Activated naive CD8-positive, alpha-beta T cell treated with anti-CD3 and anti-CD28 coated beads, Interleukin-2, amount 50 U/mL, for 24 hours (primary cell): ENCODE measurements around the gene CEP128.

Experiments used
- ATAC-seq: fragments of 150-1000 bp; cut with Tn5 transposase; one replicate; pipeline ENCODE4 v1.10.0; 2021
- DNase-seq: peaks from one replicate; pipeline ENCODE4 v3.0.0; 2021
- H3K27ac Mint-ChIP-seq: one replicate; pipeline ENCODE4 v1.8.0; 2021; ENCODE audit warnings: mild to moderate bottlenecking, mixed read lengths
- H3K27me3 Mint-ChIP-seq: one replicate; pipeline ENCODE4 v1.8.0; 2021; ENCODE audit warnings: mixed read lengths
- H3K36me3 Mint-ChIP-seq: one replicate; pipeline ENCODE4 v1.8.0; 2021; ENCODE audit warnings: low read depth, mixed read lengths
- H3K4me1 Mint-ChIP-seq: one replicate; pipeline ENCODE4 v1.8.0; 2021; ENCODE audit warnings: mixed read lengths
- H3K4me3 Mint-ChIP-seq: one replicate; pipeline ENCODE4 v1.8.0; 2021; ENCODE audit warnings: mild to moderate bottlenecking, moderate library complexity, mixed read lengths
- H3K9me3 Mint-ChIP-seq: one replicate; pipeline ENCODE4 v1.8.0; 2021; ENCODE audit warnings: mixed read lengths

The CEP128 gene

DNA sequence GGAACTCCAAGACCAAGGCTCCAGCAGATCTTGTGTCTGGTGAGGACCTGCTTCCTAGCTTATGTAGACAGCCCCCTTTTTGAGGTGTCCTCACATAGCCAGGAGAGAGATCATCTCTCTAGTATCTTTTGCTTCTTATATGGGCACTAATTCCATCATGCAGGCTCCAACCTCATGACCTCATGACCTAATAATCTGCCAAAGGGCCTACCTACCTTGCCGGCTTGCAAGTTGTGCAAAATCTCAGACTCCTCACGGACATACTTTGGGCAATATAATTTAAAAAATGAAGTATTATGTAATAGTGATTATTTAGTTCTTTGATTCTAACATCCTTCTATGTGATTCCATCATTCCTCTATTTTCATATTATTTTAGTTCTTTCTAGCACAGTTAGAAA is 397.2 kb downstream of the CEP128 start:
- H3K27me3 Mint-ChIP-seq = no peaks in the 10 kb centered on the region
- H3K4me1 Mint-ChIP-seq = no peaks in the 10 kb centered on the region
- no peak overlapping the region for H3K27ac Mint-ChIP-seq
- peaks cover 1% of the 10 kb centered on the region for H3K36me3 Mint-ChIP-seq
- ATAC-seq (no peak), DNase-seq (no peak)
- H3K9me3 Mint-ChIP-seq = peaks cover 17% of the 10 kb centered on the region
- no peak overlapping the region for H3K4me3 Mint-ChIP-seq

GRCh38 chr14:80543211-80543610 is 398.3 kb downstream of the CEP128 start:
- Mint-ChIP-seq H3K27me3 (no peaks in the 10 kb centered on the region), H3K36me3 (peaks cover 4% of the 10 kb centered on the region), H3K9me3 (peaks cover 17% of the 10 kb centered on the region), H3K4me3 (no peak overlapping the region), H3K4me1 (no peaks in the 10 kb centered on the region), H3K27ac (no peak overlapping the region)
- ATAC-seq (no peak), DNase-seq (no peak)

DNA sequence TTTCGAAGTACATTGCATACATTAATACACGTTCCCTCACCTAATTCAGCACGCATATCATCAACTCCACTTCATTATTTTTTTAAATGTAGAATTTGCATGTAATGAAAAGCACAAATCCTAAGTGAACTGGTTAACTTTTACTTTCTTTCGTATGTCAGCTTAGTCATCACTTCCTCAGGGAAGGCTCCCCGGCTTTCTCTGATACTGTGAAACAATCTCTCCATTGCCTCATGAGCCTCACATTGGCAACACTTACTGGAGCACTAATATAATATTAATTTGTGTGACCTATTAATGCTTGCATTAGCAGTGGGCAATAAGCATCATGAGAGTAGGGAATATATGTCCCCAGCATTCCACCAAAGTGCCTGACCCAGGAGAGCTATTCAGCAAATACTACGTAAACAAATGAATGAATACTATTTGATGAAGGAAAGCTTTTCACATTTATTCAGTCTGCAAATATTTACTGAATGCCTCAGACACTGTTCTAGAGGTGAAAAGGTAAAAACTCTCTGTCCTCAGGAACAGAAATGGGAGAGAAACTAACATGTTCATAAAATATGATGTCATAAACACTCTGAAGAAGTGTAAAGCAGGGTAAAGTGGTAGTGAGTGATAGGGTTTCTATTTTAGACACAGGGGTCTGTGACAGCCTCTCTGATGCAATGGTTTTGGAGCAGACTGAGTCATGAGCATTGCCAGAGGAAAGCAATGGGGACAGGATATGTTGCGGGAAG is 402.7 kb downstream of the CEP128 start:
- Mint-ChIP-seq H3K4me1 (no peaks in the 10 kb centered on the region), H3K9me3 (peaks cover 17% of the 10 kb centered on the region), H3K27ac (no peak overlapping the region), H3K36me3 (peaks cover 4% of the 10 kb centered on the region), H3K27me3 (no peaks in the 10 kb centered on the region), H3K4me3 (no peak overlapping the region)
- ATAC-seq = no peak
- DNase-seq = no peak

- peaks cover 4% of the 10 kb centered on the region for H3K36me3 Mint-ChIP-seq
- H3K4me1 Mint-ChIP-seq = no peaks in the 10 kb centered on the region
- no peaks in the 10 kb centered on the region for H3K27me3 Mint-ChIP-seq
- no peak overlapping the region for H3K4me3 Mint-ChIP-seq
- DNase-seq (no peak), ATAC-seq (no peak)
- H3K27ac Mint-ChIP-seq = no peak overlapping the region
- H3K9me3 Mint-ChIP-seq = peaks cover 17% of the 10 kb centered on the region
Observed at GRCh38 chr14:80537626-80538025, 403.9 kb downstream of the CEP128 start.

DNA sequence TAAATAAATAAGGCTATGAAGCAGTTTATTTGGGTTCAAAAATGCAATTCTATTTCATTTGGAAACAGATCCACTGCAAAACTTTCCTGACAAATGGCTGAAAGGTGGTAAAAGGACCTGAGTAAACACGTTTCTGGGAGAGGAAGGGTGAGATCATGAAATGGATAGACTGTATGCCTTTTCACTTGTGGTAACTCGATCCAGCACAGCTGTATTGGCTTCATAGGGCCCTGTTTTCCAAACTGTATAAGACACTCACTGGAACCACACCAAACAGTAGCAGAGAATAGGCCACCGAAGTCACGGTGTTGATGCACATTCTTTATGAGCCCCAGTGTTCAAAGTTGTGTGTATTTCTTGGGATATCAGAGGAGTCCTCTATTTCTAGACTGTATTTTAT is 405.1 kb downstream of the CEP128 start:
- Mint-ChIP-seq H3K36me3 (peaks cover 4% of the 10 kb centered on the region), H3K4me1 (no peaks in the 10 kb centered on the region), H3K9me3 (peaks cover 12% of the 10 kb centered on the region), H3K27ac (no peak overlapping the region), H3K27me3 (no peaks in the 10 kb centered on the region), H3K4me3 (no peak overlapping the region)
- ATAC-seq = no peak
- no peak for DNase-seq

- Mint-ChIP-seq H3K4me3 (no peak overlapping the region), H3K9me3 (peaks cover 5% of the 10 kb centered on the region), H3K36me3 (peaks cover 4% of the 10 kb centered on the region), H3K27me3 (no peaks in the 10 kb centered on the region), H3K4me1 (no peaks in the 10 kb centered on the region), H3K27ac (no peak overlapping the region)
- ATAC-seq (no peak), DNase-seq (no peak)
Observed at GRCh38 chr14:80535171-80535570, 406.4 kb downstream of the CEP128 start.

DNA sequence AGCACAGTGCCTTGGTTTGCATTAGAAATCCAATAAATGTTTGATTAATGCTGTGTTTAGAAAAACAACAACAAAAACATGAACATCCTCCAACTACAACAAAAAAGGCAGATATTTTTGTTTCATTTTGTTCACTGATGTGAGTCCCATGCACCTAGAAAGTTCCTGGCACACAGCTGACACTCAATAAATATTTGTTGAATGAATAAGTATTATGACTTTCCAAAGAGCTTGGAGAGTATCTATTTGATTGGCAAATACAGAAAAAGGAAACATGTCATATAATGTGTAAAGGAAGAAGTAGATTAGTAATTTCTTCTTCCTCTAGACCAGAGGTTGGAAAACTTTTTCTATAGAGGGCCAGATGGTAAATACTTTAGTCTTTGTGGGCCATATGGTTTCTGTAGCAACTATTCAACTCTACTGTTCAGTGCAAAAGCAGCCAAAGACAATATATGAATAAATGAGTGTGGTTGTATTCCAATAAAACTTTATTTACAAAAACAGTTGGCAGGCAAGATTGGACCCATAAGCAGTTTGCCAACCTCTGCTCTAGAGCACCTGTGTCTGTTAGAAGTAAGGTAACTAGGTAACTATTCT is 417.9 kb downstream of the CEP128 start:
- H3K27me3 Mint-ChIP-seq = no peaks in the 10 kb centered on the region
- H3K9me3 Mint-ChIP-seq = peaks cover 6% of the 10 kb centered on the region
- no peak overlapping the region for H3K4me3 Mint-ChIP-seq
- DNase-seq (no peak), ATAC-seq (no peak)
- H3K4me1 Mint-ChIP-seq = no peaks in the 10 kb centered on the region
- peaks cover 16% of the 10 kb centered on the region for H3K36me3 Mint-ChIP-seq
- no peak overlapping the region for H3K27ac Mint-ChIP-seq

DNA sequence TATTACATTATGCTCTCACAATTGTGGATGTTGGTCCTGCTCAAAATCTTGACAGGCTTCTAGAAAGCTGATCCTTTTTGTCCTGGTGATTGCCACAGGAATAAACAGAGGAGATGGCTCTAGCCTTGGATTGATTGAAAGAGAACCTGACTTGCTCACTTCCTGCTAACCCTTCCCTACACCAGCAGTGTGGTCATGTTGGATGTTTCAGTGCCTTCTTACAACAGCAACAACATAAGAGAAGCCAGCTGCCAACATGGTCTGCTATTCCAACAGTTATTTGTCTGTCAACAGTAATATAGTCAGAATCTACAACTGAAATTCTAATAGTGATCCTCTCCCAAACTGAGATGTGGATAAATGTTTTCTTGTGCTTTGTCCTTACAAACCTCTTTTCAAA is 418.6 kb downstream of the CEP128 start:
- no peak for ATAC-seq
- H3K4me3 Mint-ChIP-seq = no peak overlapping the region

GRCh38 chr14:80522411-80522810 is 419.1 kb downstream of the CEP128 start:
- ATAC-seq (no peak), DNase-seq (no peak)
- Mint-ChIP-seq H3K4me1 (no peaks in the 10 kb centered on the region), H3K9me3 (peaks cover 6% of the 10 kb centered on the region), H3K4me3 (no peak overlapping the region), H3K27me3 (no peaks in the 10 kb centered on the region), H3K27ac (no peak overlapping the region), H3K36me3 (peaks cover 22% of the 10 kb centered on the region)

More for the DNA sequence above, 418.6 kb downstream of the CEP128 start:
- peaks cover 19% of the 10 kb centered on the region for H3K36me3 Mint-ChIP-seq
- no peaks in the 10 kb centered on the region for H3K27me3 Mint-ChIP-seq
- DNase-seq = no peak
- H3K4me1 Mint-ChIP-seq = no peaks in the 10 kb centered on the region
- no peak overlapping the region for H3K27ac Mint-ChIP-seq
- peaks cover 6% of the 10 kb centered on the region for H3K9me3 Mint-ChIP-seq

DNA sequence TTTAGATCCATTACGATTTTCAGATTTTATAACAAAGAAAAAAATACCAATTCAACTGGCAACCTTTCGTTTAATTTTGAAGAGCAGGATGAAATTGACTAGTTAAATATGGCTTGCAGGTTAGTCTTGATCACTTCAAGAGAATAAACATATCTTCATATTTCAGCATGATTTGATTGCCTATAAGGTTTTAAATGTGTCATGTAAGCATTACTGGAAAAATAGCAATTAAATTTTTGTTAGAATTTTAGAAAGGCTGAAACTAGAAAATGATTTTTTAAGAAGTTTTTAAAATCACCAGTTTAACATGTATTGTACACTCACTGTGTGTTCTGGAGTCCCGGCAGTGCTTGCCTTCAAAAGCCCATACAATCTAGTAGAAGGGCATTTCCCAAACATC is 420.1 kb downstream of the CEP128 start:
- ATAC-seq = no peak
- Mint-ChIP-seq H3K27ac (no peak overlapping the region), H3K4me1 (no peaks in the 10 kb centered on the region), H3K36me3 (peaks cover 26% of the 10 kb centered on the region), H3K9me3 (peaks cover 6% of the 10 kb centered on the region), H3K27me3 (no peaks in the 10 kb centered on the region), H3K4me3 (no peak overlapping the region)
- DNase-seq = no peak

- H3K27me3 Mint-ChIP-seq = no peaks in the 10 kb centered on the region
- H3K36me3 Mint-ChIP-seq = peaks cover 30% of the 10 kb centered on the region
- ATAC-seq = no peak
- no peaks in the 10 kb centered on the region for H3K4me1 Mint-ChIP-seq
- no peak overlapping the region for H3K27ac Mint-ChIP-seq
- DNase-seq = no peak
- H3K9me3 Mint-ChIP-seq = peaks cover 14% of the 10 kb centered on the region
- no peak overlapping the region for H3K4me3 Mint-ChIP-seq
Observed at GRCh38 chr14:80519002-80519401, 422.5 kb downstream of the CEP128 start.

GRCh38 chr14:80518173-80518572 is 423.4 kb downstream of the CEP128 start:
- no peak for ATAC-seq
- H3K27me3 Mint-ChIP-seq = no peaks in the 10 kb centered on the region
- H3K27ac Mint-ChIP-seq = no peak overlapping the region
- DNase-seq = no peak
- H3K4me1 Mint-ChIP-seq = no peaks in the 10 kb centered on the region
- peaks cover 31% of the 10 kb centered on the region for H3K36me3 Mint-ChIP-seq
- peaks cover 22% of the 10 kb centered on the region for H3K9me3 Mint-ChIP-seq
- no peak overlapping the region for H3K4me3 Mint-ChIP-seq

DNA sequence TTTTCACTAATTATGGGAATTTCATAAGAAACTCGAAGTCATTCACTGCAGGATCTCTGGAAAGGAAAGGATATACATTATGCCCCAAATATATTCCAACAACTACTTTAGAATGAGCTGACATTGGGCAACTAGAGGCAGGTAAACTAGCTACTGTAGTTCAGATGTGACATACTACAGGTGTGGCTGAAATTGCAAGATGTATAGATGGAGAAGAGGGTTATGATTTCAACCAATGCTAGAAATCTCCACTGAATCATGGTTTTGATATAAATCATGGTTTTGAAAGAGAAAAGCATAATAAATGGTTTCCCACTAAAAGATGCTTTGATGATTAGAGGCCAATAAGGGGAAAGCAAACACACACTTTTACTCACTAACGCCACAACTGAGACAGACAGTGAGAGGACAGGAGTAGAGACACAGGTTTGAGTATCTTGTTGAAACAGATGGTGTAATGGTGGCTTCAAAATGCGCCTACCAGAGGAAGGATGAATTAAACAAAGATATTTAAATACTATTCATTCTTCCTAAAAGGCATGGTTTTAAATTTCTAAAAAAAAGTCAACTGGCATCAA is 434.2 kb downstream of the CEP128 start:
- ATAC-seq = no peak
- peaks cover 6% of the 10 kb centered on the region for H3K36me3 Mint-ChIP-seq
- H3K4me1 Mint-ChIP-seq = no peaks in the 10 kb centered on the region
- no peaks in the 10 kb centered on the region for H3K27me3 Mint-ChIP-seq
- H3K9me3 Mint-ChIP-seq = no peaks in the 10 kb centered on the region
- DNase-seq = no peak
- H3K4me3 Mint-ChIP-seq = no peak overlapping the region
- H3K27ac Mint-ChIP-seq = no peak overlapping the region

DNA sequence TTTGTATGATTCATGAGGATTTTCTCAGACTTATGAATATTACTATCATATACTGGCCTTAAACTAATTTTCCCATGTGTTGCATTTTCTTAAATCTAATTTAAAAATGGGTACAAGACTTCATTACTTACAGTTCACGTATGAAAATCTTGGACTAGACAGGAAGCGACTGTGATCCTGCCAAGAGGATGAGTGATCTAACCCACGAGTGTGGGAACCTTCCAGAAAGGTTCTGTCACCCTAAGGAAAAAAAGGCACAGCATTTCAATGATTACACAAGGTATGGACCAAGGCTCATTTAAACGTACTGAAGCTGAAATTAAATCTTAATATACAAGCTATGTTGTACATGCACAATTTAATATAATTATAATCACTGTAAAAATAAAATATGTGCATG is 436.8 kb downstream of the CEP128 start:
- H3K4me3 Mint-ChIP-seq = no peak overlapping the region
- no peaks in the 10 kb centered on the region for H3K9me3 Mint-ChIP-seq
- no peak overlapping the region for H3K27ac Mint-ChIP-seq
- H3K36me3 Mint-ChIP-seq = peaks cover 9% of the 10 kb centered on the region
- no peaks in the 10 kb centered on the region for H3K4me1 Mint-ChIP-seq
- ATAC-seq = no peak
- no peak for DNase-seq
- H3K27me3 Mint-ChIP-seq = no peaks in the 10 kb centered on the region

- DNase-seq (no peak), ATAC-seq (no peak)
- Mint-ChIP-seq H3K36me3 (peaks cover 3% of the 10 kb centered on the region), H3K9me3 (no peaks in the 10 kb centered on the region), H3K4me1 (no peaks in the 10 kb centered on the region), H3K27ac (no peak overlapping the region), H3K27me3 (no peaks in the 10 kb centered on the region), H3K4me3 (no peak overlapping the region)
Observed at GRCh38 chr14:80498533-80498932, 443.0 kb downstream of the CEP128 start.
